ENCODE measurements around the gene RECQL5. TPM values are rescaled to one million over a fixed set of nuclear protein-coding genes. Genes with fewer than 3 reads are reported as not detected.

The RECQL5 gene
- total and polyA plus RNA-seq, 2 donors (not counting 1 experiment from before 2014, with no cell fraction given), result 8.4 to 26.3 TPM

DNA sequence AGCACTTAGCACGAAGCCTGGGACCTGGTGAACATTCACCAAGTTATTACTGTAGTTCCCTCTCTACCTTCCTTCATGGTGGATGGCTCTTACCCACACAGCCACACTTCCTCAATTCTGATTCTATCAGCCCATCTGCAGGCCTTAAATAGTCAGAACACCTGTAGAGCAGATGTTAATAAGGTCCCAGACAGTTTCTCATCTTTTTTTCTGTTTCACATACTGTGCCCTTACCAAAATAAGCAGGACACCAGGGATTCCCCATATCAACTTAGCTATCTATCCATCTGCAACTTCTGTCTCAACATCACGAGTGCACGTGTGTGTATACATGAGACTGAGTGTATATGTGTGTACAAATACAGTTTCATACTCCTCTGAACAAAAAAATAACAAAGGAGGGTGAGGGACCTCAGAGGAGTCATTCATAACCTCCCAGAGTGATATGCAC is 2.8 kb downstream of the RECQL5 start:
- Histone ChIP-seq H3K4me1 (ENCODE audit: control insufficient read depth, extremely low read depth, insufficient read depth, low read length) (peaks cover 8% of the 10 kb centered on the region), H3K9me3 (ENCODE audit: control insufficient read depth, insufficient read depth, low read depth, low read length) (no peaks in the 10 kb centered on the region), H2AFZ (ENCODE audit: low read length) (no peak overlapping the region), H4K20me1 (ENCODE audit: control insufficient read depth, extremely low read depth, insufficient read depth, low read length) (no peaks in the 10 kb centered on the region), H3K4me2 (ENCODE audit: extremely low read depth, insufficient read depth, low read length) (no peak overlapping the region), H3K27ac (ENCODE audit: insufficient read depth, low read length) (no peak overlapping the region), H3K4me3 (replicated peaks in 1 of 4; ENCODE audit: control extremely low read depth in 1 of 4, insufficient read depth in 1 of 4, low read depth in 3 of 4, low read length in 4 of 4) (no peak overlapping the region), H3K36me3 (ENCODE audit: control insufficient read depth, insufficient read depth, low read length) (peaks cover 11% of the 10 kb centered on the region), H3K27me3 (ENCODE audit: control insufficient read depth, insufficient read depth, low read length) (no peaks in the 10 kb centered on the region), H3K79me2 (ENCODE audit: control insufficient read depth, insufficient read depth, low read length) (peaks cover 30% of the 10 kb centered on the region), H3K9ac (ENCODE audit: insufficient read depth, low read length) (no peak overlapping the region)
- TF ChIP-seq, protein P1, sequence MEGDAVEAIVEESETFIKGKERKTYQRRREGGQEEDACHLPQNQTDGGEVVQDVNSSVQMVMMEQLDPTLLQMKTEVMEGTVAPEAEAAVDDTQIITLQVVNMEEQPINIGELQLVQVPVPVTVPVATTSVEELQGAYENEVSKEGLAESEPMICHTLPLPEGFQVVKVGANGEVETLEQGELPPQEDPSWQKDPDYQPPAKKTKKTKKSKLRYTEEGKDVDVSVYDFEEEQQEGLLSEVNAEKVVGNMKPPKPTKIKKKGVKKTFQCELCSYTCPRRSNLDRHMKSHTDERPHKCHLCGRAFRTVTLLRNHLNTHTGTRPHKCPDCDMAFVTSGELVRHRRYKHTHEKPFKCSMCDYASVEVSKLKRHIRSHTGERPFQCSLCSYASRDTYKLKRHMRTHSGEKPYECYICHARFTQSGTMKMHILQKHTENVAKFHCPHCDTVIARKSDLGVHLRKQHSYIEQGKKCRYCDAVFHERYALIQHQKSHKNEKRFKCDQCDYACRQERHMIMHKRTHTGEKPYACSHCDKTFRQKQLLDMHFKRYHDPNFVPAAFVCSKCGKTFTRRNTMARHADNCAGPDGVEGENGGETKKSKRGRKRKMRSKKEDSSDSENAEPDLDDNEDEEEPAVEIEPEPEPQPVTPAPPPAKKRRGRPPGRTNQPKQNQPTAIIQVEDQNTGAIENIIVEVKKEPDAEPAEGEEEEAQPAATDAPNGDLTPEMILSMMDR (conservative IDR thresholded peaks at IDR 0.05 in 1 of 2, IDR thresholded peaks at IDR 0.05 in 1 of 2; ENCODE audit: low read depth in 1 of 2, low read length in 2 of 2), result no peak
- no peak for TF ChIP-seq EZH2 (IDR thresholded peaks at IDR 0.05; ENCODE audit: low read length, missing control alignments)
- DNase-seq (ENCODE audit: low read depth in 2 of 2), result no peak

DNA sequence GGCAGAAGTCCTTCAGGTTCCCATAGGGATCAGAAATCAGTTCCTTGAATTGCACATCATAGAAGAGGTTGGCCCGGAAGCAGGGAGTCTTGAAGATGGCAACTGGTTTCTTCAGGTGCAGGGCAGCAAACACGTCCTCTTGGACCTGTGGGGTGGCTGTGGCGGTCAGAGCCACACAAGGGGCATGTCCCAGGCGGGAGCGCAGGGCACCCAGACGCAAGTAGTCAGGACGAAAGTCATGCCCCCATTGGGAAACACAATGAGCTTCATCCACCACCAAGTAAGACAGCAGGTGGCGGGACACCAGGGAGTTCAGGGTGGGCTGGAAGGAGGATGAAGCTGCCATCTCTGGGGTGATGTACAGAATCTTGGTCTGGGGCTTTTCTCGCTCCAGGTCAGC is 4.4 kb downstream of the RECQL5 start:
- Histone ChIP-seq H3K4me1 (ENCODE audit: control insufficient read depth, extremely low read depth, insufficient read depth, low read length) (peaks cover 4% of the 10 kb centered on the region), H3K36me3 (ENCODE audit: control insufficient read depth, insufficient read depth, low read length) (peaks cover 13% of the 10 kb centered on the region), H4K20me1 (ENCODE audit: control insufficient read depth, extremely low read depth, insufficient read depth, low read length) (no peaks in the 10 kb centered on the region), H3K79me2 (ENCODE audit: control insufficient read depth, insufficient read depth, low read length) (peaks cover 14% of the 10 kb centered on the region), H3K27ac (ENCODE audit: insufficient read depth, low read length) (no peak overlapping the region), H3K27me3 (ENCODE audit: control insufficient read depth, insufficient read depth, low read length) (no peaks in the 10 kb centered on the region), H3K9me3 (ENCODE audit: control insufficient read depth, insufficient read depth, low read depth, low read length) (no peaks in the 10 kb centered on the region), H3K9ac (ENCODE audit: insufficient read depth, low read length) (no peak overlapping the region), H3K4me3 (replicated peaks in 1 of 4; ENCODE audit: control extremely low read depth in 1 of 4, insufficient read depth in 1 of 4, low read depth in 3 of 4, low read length in 4 of 4) (no peak overlapping the region), H2AFZ (ENCODE audit: low read length) (no peak overlapping the region), H3K4me2 (ENCODE audit: extremely low read depth, insufficient read depth, low read length) (no peak overlapping the region)
- DNase-seq (ENCODE audit: low read depth in 2 of 2), result no peak
- TF ChIP-seq EZH2 (IDR thresholded peaks at IDR 0.05; ENCODE audit: low read length, missing control alignments), result no peak
- TF ChIP-seq, protein P1 (conservative IDR thresholded peaks at IDR 0.05 in 1 of 2, IDR thresholded peaks at IDR 0.05 in 1 of 2; ENCODE audit: low read depth in 1 of 2, low read length in 2 of 2), result no peak

DNA sequence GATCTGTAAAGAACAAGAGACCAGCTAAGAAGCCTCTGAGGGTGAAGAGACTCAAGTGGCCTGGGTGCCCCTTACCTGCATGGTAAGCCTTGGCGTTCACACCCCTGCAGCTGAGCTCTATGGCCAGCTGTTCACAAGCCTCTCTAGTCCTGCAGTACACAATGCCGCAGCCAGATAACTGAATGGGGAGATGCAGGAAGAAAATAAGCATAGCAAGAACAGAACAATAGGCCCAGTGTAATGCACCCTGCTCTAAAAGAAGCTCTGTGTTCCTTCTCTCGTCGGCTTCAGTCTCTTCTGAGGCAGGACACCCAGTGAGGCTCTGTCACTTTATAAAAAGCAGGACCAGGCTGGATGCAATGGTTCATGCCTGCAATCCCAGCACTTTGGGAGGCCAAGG is 5.4 kb downstream of the RECQL5 start:
- no peak for DNase-seq (ENCODE audit: low read depth in 2 of 2)
- no peak overlapping the region for H2AFZ ChIP-seq (ENCODE audit: low read length)
- H3K4me1 ChIP-seq (ENCODE audit: control insufficient read depth, extremely low read depth, insufficient read depth, low read length), result peaks cover 4% of the 10 kb centered on the region
- no peaks in the 10 kb centered on the region for H4K20me1 ChIP-seq (ENCODE audit: control insufficient read depth, extremely low read depth, insufficient read depth, low read length)
- H3K9me3 ChIP-seq (ENCODE audit: control insufficient read depth, insufficient read depth, low read depth, low read length), result no peaks in the 10 kb centered on the region
- H3K9ac ChIP-seq (ENCODE audit: insufficient read depth, low read length), result no peak overlapping the region
- H3K4me2 ChIP-seq (ENCODE audit: extremely low read depth, insufficient read depth, low read length), result no peak overlapping the region
- no peak overlapping the region for H3K4me3 ChIP-seq (replicated peaks in 1 of 4; ENCODE audit: control extremely low read depth in 1 of 4, insufficient read depth in 1 of 4, low read depth in 3 of 4, low read length in 4 of 4)
- TF ChIP-seq, protein P1 (conservative IDR thresholded peaks at IDR 0.05 in 1 of 2, IDR thresholded peaks at IDR 0.05 in 1 of 2; ENCODE audit: low read depth in 1 of 2, low read length in 2 of 2), result no peak
- TF ChIP-seq EZH2 (IDR thresholded peaks at IDR 0.05; ENCODE audit: low read length, missing control alignments), result no peak
- peaks cover 6% of the 10 kb centered on the region for H3K79me2 ChIP-seq (ENCODE audit: control insufficient read depth, insufficient read depth, low read length)
- no peak overlapping the region for H3K27ac ChIP-seq (ENCODE audit: insufficient read depth, low read length)
- no peaks in the 10 kb centered on the region for H3K27me3 ChIP-seq (ENCODE audit: control insufficient read depth, insufficient read depth, low read length)
- H3K36me3 ChIP-seq (ENCODE audit: control insufficient read depth, insufficient read depth, low read length), result peaks cover 13% of the 10 kb centered on the region

All from fibroblast of lung (primary cell).